H9 (cell line): ENCODE measurements around the gene ALX3. TPM values are rescaled to one million over a fixed set of nuclear protein-coding genes. Genes with fewer than 3 reads are reported as not detected.

Experiments
- DNase-seq: peaks from one replicate; pipeline ENCODE4 v3.0.0-alpha.2; 2017
- H2AFZ ChIP-seq: one replicate; pipeline ENCODE4 v1.6.1; 2013; ENCODE audit warnings: mild to moderate bottlenecking, low read length, control low read depth, moderate library complexity
- H2AK5ac ChIP-seq: 2 replicates; pipeline ENCODE4 v1.6.1; 2013; ENCODE audit warnings: low read length, control low read depth, mixed read lengths; ENCODE audit not compliant: insufficient read length
- H2BK120ac ChIP-seq: one replicate; pipeline ENCODE4 v1.6.1; 2013; ENCODE audit warnings: low read depth, mild to moderate bottlenecking, low read length, control low read depth, inconsistent platforms; ENCODE audit not compliant: poor library complexity, severe bottlenecking
- H2BK12ac ChIP-seq: 2 replicates; pipeline ENCODE4 v1.6.1; 2013; ENCODE audit warnings: low read length, control low read depth, mixed read lengths, low read depth; ENCODE audit not compliant: insufficient read length
- H2BK15ac ChIP-seq: 2 replicates; pipeline ENCODE4 v1.6.1; 2013; ENCODE audit warnings: low read depth, low read length, control low read depth
- H2BK20ac ChIP-seq: one replicate; pipeline ENCODE4 v1.6.1; 2013; ENCODE audit warnings: low read depth, mild to moderate bottlenecking, low read length, control low read depth, inconsistent platforms; ENCODE audit not compliant: poor library complexity, severe bottlenecking
- H2BK5ac ChIP-seq: 2 replicates; pipeline ENCODE4 v1.6.1; 2013; ENCODE audit warnings: low read length, control low read depth, mixed read lengths; ENCODE audit not compliant: insufficient read length
- H3K14ac ChIP-seq: 2 replicates; pipeline ENCODE4 v1.6.1; 2013; ENCODE audit warnings: low read length, control low read depth; ENCODE audit not compliant: insufficient read depth
- H3K18ac ChIP-seq: 2 replicates; pipeline ENCODE4 v1.6.1; 2013; ENCODE audit warnings: low read depth, mild to moderate bottlenecking, mixed read lengths, low read length, control low read depth; ENCODE audit not compliant: insufficient read length
- H3K23ac ChIP-seq: 2 replicates; pipeline ENCODE4 v1.6.1; 2013; ENCODE audit warnings: low read length, control low read depth, mixed read lengths, low read depth; ENCODE audit not compliant: insufficient read length
- H3K23me2 ChIP-seq: 2 replicates; pipeline ENCODE4 v1.6.1; 2013; ENCODE audit warnings: low read depth, mild to moderate bottlenecking, mixed read lengths, low read length, control low read depth; ENCODE audit not compliant: insufficient read length, poor library complexity, severe bottlenecking
- H3K27ac ChIP-seq: 2 replicates; pipeline ENCODE4 v1.5.1; 2013; ENCODE audit warnings: low read length, control low read depth, mixed read lengths, low read depth; ENCODE audit not compliant: insufficient read length
- H3K27me3 ChIP-seq: 2 replicates; pipeline ENCODE4 v1.6.1; 2013; ENCODE audit warnings: low read length, control low read depth, inconsistent platforms; ENCODE audit not compliant: insufficient read depth
- H3K4ac ChIP-seq: 2 replicates; pipeline ENCODE4 v1.6.1; 2013; ENCODE audit warnings: low read depth, mild to moderate bottlenecking, control low read depth, inconsistent platforms, low read length, moderate library complexity
- H3K4me1 ChIP-seq: 2 replicates; pipeline ENCODE4 v1.6.1; 2013; ENCODE audit warnings: low read length, control low read depth, inconsistent platforms; ENCODE audit not compliant: insufficient read depth
- H3K4me2 ChIP-seq: 2 replicates; pipeline ENCODE4 v1.6.1; 2013; ENCODE audit warnings: low read length, control low read depth, mixed read lengths; ENCODE audit not compliant: insufficient read length, insufficient read depth
- H3K56ac ChIP-seq: 2 replicates; pipeline ENCODE4 v1.6.1; 2013; ENCODE audit warnings: low read depth, mild to moderate bottlenecking, mixed read lengths, low read length, control low read depth; ENCODE audit not compliant: insufficient read length
- H3K79me1 ChIP-seq: 2 replicates; pipeline ENCODE4 v1.6.1; 2013; ENCODE audit warnings: low read depth, mild to moderate bottlenecking, moderate library complexity, low read length, control low read depth, inconsistent platforms; ENCODE audit not compliant: insufficient read depth, poor library complexity, severe bottlenecking
- H3K79me2 ChIP-seq: 2 replicates; pipeline ENCODE4 v1.6.1; 2013; ENCODE audit warnings: low read length, control low read depth, inconsistent platforms; ENCODE audit not compliant: insufficient read depth
- H3K9ac ChIP-seq: 2 replicates; pipeline ENCODE4 v1.6.1; 2013; ENCODE audit warnings: low read length, control low read depth, mixed read lengths; ENCODE audit not compliant: insufficient read length; ENCODE audit errors: extremely low read depth
- H3K9me3 ChIP-seq: one replicate; pipeline ENCODE4 v1.6.1; 2013; ENCODE audit warnings: low read depth, low read length, inconsistent platforms; ENCODE audit not compliant: control insufficient read depth
- H3T11ph ChIP-seq: one replicate; pipeline ENCODE4 v1.6.1; 2013; ENCODE audit warnings: mild to moderate bottlenecking, low read length, control low read depth, inconsistent platforms
- H4K20me1 ChIP-seq: one replicate; pipeline ENCODE4 v1.6.1; 2013; ENCODE audit not compliant: control insufficient read depth, insufficient read length, insufficient read depth
- H4K5ac ChIP-seq: 2 replicates; pipeline ENCODE4 v1.6.1; 2013; ENCODE audit warnings: low read depth, mild to moderate bottlenecking, mixed read lengths, low read length, control low read depth; ENCODE audit not compliant: insufficient read length
- H4K8ac ChIP-seq: replicated peaks from 2 replicates; pipeline ENCODE4 v1.6.1; 2013; ENCODE audit warnings: low read length, control low read depth, mixed read lengths, low read depth; ENCODE audit not compliant: insufficient read length
- H4K91ac ChIP-seq: 2 replicates; pipeline ENCODE4 v1.6.1; 2013; ENCODE audit warnings: low read depth, mild to moderate bottlenecking, moderate library complexity, mixed read lengths, low read length, control low read depth; ENCODE audit not compliant: insufficient read length
- H3K27ac Mint-ChIP-seq, 3 experiments: 2 replicates in 2 of 3; 3 replicates in 1 of 3; pipeline ENCODE4 v1.8.0; 2020 to 2021; ENCODE audit warnings: mixed read lengths in 3 of 3, mild to moderate bottlenecking in 1 of 3, moderate library complexity in 1 of 3
- H3K27me3 Mint-ChIP-seq: 2 replicates; pipeline ENCODE4 v1.8.0; 2021; ENCODE audit warnings: low read depth, mild to moderate bottlenecking, moderate library complexity, mixed read lengths
- H3K36me3 Mint-ChIP-seq, 3 experiments: 2 replicates in 2 of 3; 3 replicates in 1 of 3; pipeline ENCODE4 v1.8.0; 2020 to 2021; ENCODE audit warnings: low read depth in 3 of 3, mixed read lengths in 3 of 3; ENCODE audit not compliant: insufficient read depth in 1 of 3
- H3K4me1 Mint-ChIP-seq, 2 experiments: 2 replicates each; pipeline ENCODE4 v1.8.0; 2020; ENCODE audit warnings: mixed read lengths in 2 of 2
- H3K4me3 Mint-ChIP-seq, 2 experiments: 2 replicates in 1 of 2; 3 replicates in 1 of 2; pipeline ENCODE4 v1.8.0; 2020 to 2021; ENCODE audit warnings: mild to moderate bottlenecking in 2 of 2, mixed read lengths in 2 of 2, moderate library complexity in 1 of 2
- H3K9me3 Mint-ChIP-seq, 2 experiments: 2 replicates in 1 of 2; 3 replicates in 1 of 2; pipeline ENCODE4 v1.8.0; 2020; ENCODE audit warnings: mild to moderate bottlenecking in 2 of 2, mixed read lengths in 2 of 2, moderate library complexity in 1 of 2
- WGBS: extraction: QIAGEN DNeasy Blood & Tissue Kit; methylation state at CpG from one replicate; pipeline ENCODE4 v1.1.7; 2013; ENCODE audit warnings: missing lambda C conversion rate, low lambda C conversion rate, mixed read lengths; ENCODE audit not compliant: insufficient read length; ENCODE audit errors: extremely low coverage; 5-methylcytosine and 5-hydroxymethylcytosine counted together
- total RNA-seq: library from RNA; stranded (reverse); gene quantifications from 2 replicates; pipeline ENCODE4 v1.2.1, GENCODE V29; 2021
- TF ChIP-seq, protein P1 (sequence below): fragments of 200-600 bp; sonication (generic); conservative IDR thresholded peaks from 3 replicates; pipeline ENCODE4 v1.8.0; 2021; ENCODE audit warnings: antibody characterized with exemption, mild to moderate bottlenecking

Gene ALX3
- total RNA-seq, 1 experiment from 2014 or later = not detected

DNA sequence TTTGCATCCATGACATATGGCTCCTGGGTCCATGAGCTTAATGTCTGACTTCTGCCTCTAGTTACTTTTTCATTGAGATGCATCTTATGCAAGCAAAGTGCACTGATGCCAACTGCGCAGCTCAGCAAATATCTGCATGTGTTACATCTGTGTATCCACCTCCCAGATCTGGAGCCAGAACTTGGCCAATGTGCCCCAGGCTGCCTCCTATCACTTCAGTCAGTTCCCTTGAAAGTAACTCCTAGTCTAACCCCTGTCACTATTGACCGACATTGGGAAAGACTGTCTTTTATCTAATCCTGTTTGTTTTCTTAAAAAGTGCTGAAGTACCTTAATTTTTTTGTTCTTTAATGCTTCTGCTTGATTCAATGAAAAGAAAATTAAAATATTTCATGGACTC, 22.5 kb upstream of the ALX3 start:
- no peaks in the 10 kb centered on the region for H4K20me1 ChIP-seq
- TF ChIP-seq, protein P1, sequence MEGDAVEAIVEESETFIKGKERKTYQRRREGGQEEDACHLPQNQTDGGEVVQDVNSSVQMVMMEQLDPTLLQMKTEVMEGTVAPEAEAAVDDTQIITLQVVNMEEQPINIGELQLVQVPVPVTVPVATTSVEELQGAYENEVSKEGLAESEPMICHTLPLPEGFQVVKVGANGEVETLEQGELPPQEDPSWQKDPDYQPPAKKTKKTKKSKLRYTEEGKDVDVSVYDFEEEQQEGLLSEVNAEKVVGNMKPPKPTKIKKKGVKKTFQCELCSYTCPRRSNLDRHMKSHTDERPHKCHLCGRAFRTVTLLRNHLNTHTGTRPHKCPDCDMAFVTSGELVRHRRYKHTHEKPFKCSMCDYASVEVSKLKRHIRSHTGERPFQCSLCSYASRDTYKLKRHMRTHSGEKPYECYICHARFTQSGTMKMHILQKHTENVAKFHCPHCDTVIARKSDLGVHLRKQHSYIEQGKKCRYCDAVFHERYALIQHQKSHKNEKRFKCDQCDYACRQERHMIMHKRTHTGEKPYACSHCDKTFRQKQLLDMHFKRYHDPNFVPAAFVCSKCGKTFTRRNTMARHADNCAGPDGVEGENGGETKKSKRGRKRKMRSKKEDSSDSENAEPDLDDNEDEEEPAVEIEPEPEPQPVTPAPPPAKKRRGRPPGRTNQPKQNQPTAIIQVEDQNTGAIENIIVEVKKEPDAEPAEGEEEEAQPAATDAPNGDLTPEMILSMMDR = no peak
- no peak overlapping the region for H3K18ac ChIP-seq
- no peak overlapping the region for H3K23ac ChIP-seq
- H3K9me3 Mint-ChIP-seq = peaks cover 0 to 2% of the 10 kb centered on the region in 2 experiments; a peak in 2 of 5 replicates
- no peak overlapping the region for H2BK20ac ChIP-seq
- H3K79me2 ChIP-seq = no peaks in the 10 kb centered on the region
- DNase-seq = no peak
- no peak overlapping the region for H2AFZ ChIP-seq
- no peak overlapping the region for H2BK120ac ChIP-seq
- no peak overlapping the region for H2BK5ac ChIP-seq
- no peak overlapping the region for H3K56ac ChIP-seq
- no peak overlapping the region for H3K4me3 Mint-ChIP-seq
- H3K27me3 Mint-ChIP-seq = peaks cover 33% of the 10 kb centered on the region
- no peak overlapping the region for H3K27ac Mint-ChIP-seq
- no peak overlapping the region for H4K91ac ChIP-seq
- no peak overlapping the region for H3K4me2 ChIP-seq
- no peak overlapping the region for H2AK5ac ChIP-seq
- no peaks in the 10 kb centered on the region for H3K4me1 ChIP-seq
- no peaks in the 10 kb centered on the region for H3K23me2 ChIP-seq
- no peaks in the 10 kb centered on the region for H3K27me3 ChIP-seq
- H3K27ac ChIP-seq = no peak overlapping the region
- WGBS = no CpG with 5 or more reads among the region's 2 CpGs
- H3K9me3 ChIP-seq = no peaks in the 10 kb centered on the region
- no peak overlapping the region; the same call in 1 of the 2 replicates for H3K14ac ChIP-seq
- H3K9ac ChIP-seq = no peak overlapping the region
- H3K4ac ChIP-seq = no peak overlapping the region
- H3K36me3 Mint-ChIP-seq = no peaks in the 10 kb centered on the region; a peak in 1 of 7 replicates
- H2BK12ac ChIP-seq = no peak overlapping the region
- no peaks in the 10 kb centered on the region for H3K79me1 ChIP-seq
- H3K4me1 Mint-ChIP-seq = peaks cover 10 to 11% of the 10 kb centered on the region in 2 experiments
- no peak overlapping the region for H4K5ac ChIP-seq
- H4K8ac ChIP-seq = no peak overlapping the region
- no peak overlapping the region for H3T11ph ChIP-seq
- H2BK15ac ChIP-seq = no peak overlapping the region
